GM12878 (cell line): ENCODE data around the gene CAPN2. TPM values are rescaled to one million over a fixed set of nuclear protein-coding genes. Genes with fewer than 3 reads are reported as not detected.

Experiments
- ATAC-seq: fragments of 200-7000 bp; cut with Tn5 transposase; 3 replicates; pipeline ENCODE4 v1.9.1; 2020; ENCODE audit warnings: mild to moderate bottlenecking, moderate library complexity
- BruUV-seq: library from RNA; stranded (reverse); fragments of 400-500 nt; replicated peaks from 2 replicates; lab custom pipeline; 2021; lab: Mats Ljungman, UMichigan
- CTCF ChIA-PET: fragments of 300-600 bp; sonication (Branson Sonifier 250); formaldehyde crosslinking; extraction: SDS; loops from one replicate; lab custom pipeline; 2021; ENCODE audit warnings: inconsistent platforms; lab: Yijun Ruan, JAX
- POLR2A ChIA-PET: fragments of 350-600 bp; formaldehyde crosslinking; extraction: SDS; loops from one replicate; lab custom pipeline; 2021; ENCODE audit warnings: inconsistent platforms; lab: Charles Lee
- RAD21 ChIA-PET: fragments of 300-600 bp; sonication (Branson Sonifier 250); formaldehyde crosslinking; loops from one replicate; lab custom pipeline; 2023; ENCODE audit warnings: antibody characterized with exemption; ENCODE audit not compliant: unreplicated experiment; lab: Charles Lee
- SMC1A ChIA-PET: fragments of 300-600 bp; sonication (Branson Sonifier 250); formaldehyde crosslinking; loops from one replicate; lab custom pipeline; 2023; ENCODE audit not compliant: unreplicated experiment, uncharacterized antibody; lab: Charles Lee
- DNase-seq: peaks from one replicate; pipeline ENCODE4 v3.0.0-alpha.2; 2011; ENCODE audit warnings: low read depth, low spot score
- FAIRE-seq: peaks from 3 replicates; lab custom pipeline; 2011; peaks lifted over from hg19 to GRCh38; lab: Jason Lieb, UNC
- H2AFZ ChIP-seq: 2 replicates; pipeline ENCODE4 v1.6.0; 2011; ENCODE audit warnings: low read depth, low read length, control low read depth; ENCODE audit not compliant: control insufficient read depth
- H3K27ac ChIP-seq: 2 replicates; pipeline ENCODE4 v1.5.1; 2011; ENCODE audit warnings: control low read depth; ENCODE audit not compliant: control insufficient read depth, insufficient read depth
- H3K27me3 ChIP-seq, 2 experiments: replicated peaks in 1 of 2; 2 replicates each; pipeline versions ENCODE4 v1.6.0 to v1.6.1; 2011; ENCODE audit warnings: low read length in 1 of 2; ENCODE audit not compliant: control insufficient read depth in 2 of 2, insufficient read depth in 2 of 2
- H3K36me3 ChIP-seq, 2 experiments: 2 replicates each; pipeline ENCODE4 v1.5.1; 2011; ENCODE audit warnings: low read length in 1 of 2; ENCODE audit not compliant: control insufficient read depth in 2 of 2, insufficient read depth in 2 of 2
- H3K4me1 ChIP-seq: 2 replicates; pipeline ENCODE4 v1.6.1; 2011; ENCODE audit warnings: mild to moderate bottlenecking, low read length, moderate library complexity, mixed read lengths; ENCODE audit not compliant: control insufficient read depth, insufficient read depth
- H3K4me2 ChIP-seq: 2 replicates; pipeline ENCODE4 v1.6.0; 2011; ENCODE audit warnings: control low read depth; ENCODE audit not compliant: control insufficient read depth, insufficient read depth
- H3K4me3 ChIP-seq: fragments of 200-600 bp; sonication (generic); 2 replicates; pipeline ENCODE4 v1.5.1; 2016
- H3K79me2 ChIP-seq: 2 replicates; pipeline ENCODE4 v1.6.0; 2011; ENCODE audit warnings: low read length; ENCODE audit not compliant: control insufficient read depth, insufficient read depth
- H3K9ac ChIP-seq: 2 replicates; pipeline ENCODE4 v1.8.0; 2011; ENCODE audit warnings: low read length, control low read depth, mixed read lengths; ENCODE audit not compliant: control insufficient read depth, insufficient read depth
- H3K9me3 ChIP-seq: replicated peaks from 3 replicates; pipeline ENCODE4 v1.5.1; 2011; ENCODE audit warnings: mild to moderate bottlenecking, low read length; ENCODE audit not compliant: control insufficient read depth, insufficient read depth
- H4K20me1 ChIP-seq: 2 replicates; pipeline ENCODE4 v1.6.0; 2011; ENCODE audit not compliant: control insufficient read depth, insufficient read depth
- ATF2 ChIP-seq: IDR thresholded peaks from 2 replicates; pipeline ENCODE4 v1.6.1; 2012; ENCODE audit warnings: low read length, inconsistent platforms
- BHLHE40 ChIP-seq, 2 experiments: fragments of 450-650 bp in 1 of 2; IDR thresholded peaks; 2 replicates each; pipeline ENCODE4 v1.6.1; 2011 to 2017; ENCODE audit warnings: low read depth in 2 of 2, borderline replicate concordance in 1 of 2, improper control_type of control experiment in 1 of 2, low read length in 1 of 2, mild to moderate bottlenecking in 1 of 2
- CHD2 ChIP-seq: IDR thresholded peaks from 2 replicates; pipeline ENCODE4 v1.6.1; 2011; ENCODE audit warnings: low read depth, low read length, improper control_type of control experiment, borderline replicate concordance
- ELK1 ChIP-seq: IDR thresholded peaks from 2 replicates; pipeline ENCODE4 v1.6.1; 2012; ENCODE audit warnings: low read depth, low read length, improper control_type of control experiment
- KLF5 ChIP-seq: fragments of 450-650 bp; IDR thresholded peaks from 2 replicates; pipeline ENCODE4 v1.6.1; 2014; ENCODE audit warnings: mild to moderate bottlenecking; ENCODE audit not compliant: partially characterized antibody
- REST ChIP-seq: IDR thresholded peaks from 2 replicates; pipeline ENCODE4 v1.6.1; 2012; ENCODE audit warnings: mild to moderate bottlenecking, low read depth, low read length
- RUNX3 ChIP-seq: IDR thresholded peaks from 2 replicates; pipeline ENCODE4 v1.6.1; 2012; ENCODE audit warnings: low read length, inconsistent platforms
- SMAD5 ChIP-seq: IDR thresholded peaks from 2 replicates; pipeline ENCODE4 v1.6.1; 2016; ENCODE audit warnings: antibody characterized with exemption, low read depth
- STAT3 ChIP-seq: IDR thresholded peaks from 2 replicates; pipeline ENCODE4 v1.6.1; 2011; ENCODE audit warnings: low read depth, low read length, improper control_type of control experiment
- TCF3 ChIP-seq: IDR thresholded peaks from 2 replicates; pipeline ENCODE4 v1.6.1; 2012; ENCODE audit warnings: low read depth, mild to moderate bottlenecking, low read length, borderline replicate concordance; ENCODE audit not compliant: insufficient read depth
- TCF7 ChIP-seq: IDR thresholded peaks from 2 replicates; pipeline ENCODE4 v1.6.1; 2014; ENCODE audit warnings: antibody characterized with exemption, borderline replicate concordance
- ZBTB11 ChIP-seq: fragments of 450-650 bp; formaldehyde crosslinking; IDR thresholded peaks from 2 replicates; pipeline ENCODE4 v1.5.0; 2022; ENCODE audit warnings: mild to moderate bottlenecking, missing genetic modification characterization
- WGBS: methylation state at CpG from one replicate; pipeline ENCODE4 v1.1.6; 2016; ENCODE audit warnings: low lambda C conversion rate; ENCODE audit not compliant: insufficient replicate concordance, insufficient coverage; ENCODE audit errors: missing lambda C conversion rate; 5-methylcytosine and 5-hydroxymethylcytosine counted together
- in situ Hi-C: fragments of 300-500 bp; cut with MboI; formaldehyde crosslinking; loops from 9 replicates; pipeline ENCODE4 v1.14.3; 2018; ENCODE audit warnings: mixed read lengths
- intact Hi-C: fragments of 100-400 bp; cut with micrococcal nuclease; formaldehyde crosslinking; loops from one replicate; pipeline ENCODE4 v1.14.2; 2022; ENCODE audit not compliant: unreplicated experiment
- polyA plus RNA-seq, 11 experiments: library from polyadenylated mRNA; depleted of rRNA in 4 of 11; unstranded in 6 of 11; stranded (reverse) in 5 of 11; fragments of >200 nt; fragmentation: Nextera tagmentation in 4 of 11; fragmentation: Illumina TruSeq in 1 of 11; extraction: Ambion mirVana in 4 of 11; extraction: Trizol in 1 of 11; gene quantifications; 1 replicate in 1 of 11; 2 replicates in 10 of 11; pipeline versions ENCODE4 v1.2.1 to v1.2.3, GENCODE V29; 2011 to 2016; ENCODE audit warnings: inconsistent platforms in 2 of 11, missing spikeins in 2 of 11, low read depth in 1 of 11
- total RNA-seq, 4 experiments: library from RNA; depleted of rRNA in 3 of 4; stranded (reverse); fragments of >200 nt in 3 of 4; fragmentation: Illumina TruSeq in 1 of 4; extraction: Trizol in 1 of 4; gene quantifications; 2 replicates each; pipeline versions ENCODE4 v1.2.1 to v1.2.3, GENCODE V29; 2013 to 2021

Gene CAPN2
- total and polyA plus RNA-seq, 10 of the 15 experiments (the other 5 are each of a cell fraction or from before 2014, with no cell fraction given) = 6.0 to 21.4 (median 16.6) TPM

- TF ChIP-seq SMAD5 = no peak
- no peak for TF ChIP-seq TCF3
Observed at GRCh38 chr1:223717123-223717522, 4.8 kb downstream of the CAPN2 start (continued).

DNA sequence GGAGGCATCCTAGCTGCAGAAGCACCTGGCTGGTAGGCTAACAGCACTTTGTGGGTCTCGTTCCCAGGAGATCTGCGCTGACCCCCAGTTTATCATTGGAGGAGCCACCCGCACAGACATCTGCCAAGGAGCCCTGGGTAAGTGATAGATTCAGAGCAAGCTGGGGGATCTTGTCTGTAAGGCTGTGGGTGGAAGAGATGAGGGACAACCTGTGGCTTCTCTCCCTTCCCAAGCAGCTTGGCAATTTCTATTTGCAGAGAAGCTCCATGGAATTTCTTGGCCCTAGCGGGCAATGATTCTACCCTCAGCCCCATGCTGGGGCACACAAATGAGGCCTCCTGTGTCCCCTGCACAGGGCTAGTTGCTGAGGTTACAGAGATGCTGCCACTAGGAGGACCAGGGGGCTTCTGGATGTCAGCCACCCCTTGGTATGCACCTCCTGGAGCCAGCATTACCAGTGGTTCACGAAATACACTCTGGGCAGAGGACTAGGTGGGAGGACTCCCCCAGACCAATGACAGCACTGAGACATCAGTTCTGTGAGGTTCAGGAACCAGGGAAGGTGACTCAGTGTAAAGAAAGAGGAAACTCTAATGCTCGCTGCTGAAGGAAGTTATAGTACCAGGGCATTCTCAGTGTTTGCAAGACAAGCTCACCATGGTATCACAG lies 5.5 kb downstream of the CAPN2 start:
- Histone ChIP-seq H3K27me3 (no peaks in the 10 kb centered on the region), H3K79me2 (no peaks in the 10 kb centered on the region; the same call in 1 of the 2 replicates), H4K20me1 (no peaks in the 10 kb centered on the region), H3K4me3 (no peak overlapping the region), H2AFZ (no peak overlapping the region), H3K9me3 (no peaks in the 10 kb centered on the region), H3K36me3 (no peaks in the 10 kb centered on the region), H3K9ac (no peak overlapping the region), H3K4me1 (peaks cover 35% of the 10 kb centered on the region), H3K4me2 (no peak overlapping the region), H3K27ac (no peak overlapping the region)
- ChIA-PET CTCF (interaction anchor here (0.6 to 1.7 kb wide), 5 partner anchors 9 to 191 kb away, joined by 4 to 6 read pairs (median 5); no protein-coding TSS in a partner anchor), RAD21 (no interaction called here), POLR2A (interaction anchor here (0.6 kb wide), 1 partner anchor 16 kb away, joined by 3 read pairs; no protein-coding TSS in a partner anchor), SMC1A (interaction anchor here (1.3 to 1.4 kb wide), 2 partner anchors 32 to 168 kb away, joined by 3 to 4 read pairs; no protein-coding TSS in a partner anchor)
- 68% methylated on average over 6 of the region's 6 CpGs for WGBS
- no TSS peak for BruUV-seq
- FAIRE-seq (no peak), ATAC-seq (no peak), DNase-seq (no peak)
- in situ Hi-C loops = no loop called here
- intact Hi-C loops = no loop called here
- TF ChIP-seq ZBTB11 (CRISPR knock-in tag) = no peak
- TF ChIP-seq KLF5 = no peak
- no peak for TF ChIP-seq ELK1
- no peak for TF ChIP-seq TCF7
- no peak for TF ChIP-seq CHD2
- no peak for TF ChIP-seq RUNX3
- TF ChIP-seq STAT3 = no peak
- no peak for TF ChIP-seq REST
- TF ChIP-seq BHLHE40 (IDR thresholded peaks at IDR 0.05; ENCODE audit: borderline replicate concordance in 1 of 2, low read depth in 2 of 2, low read length in 1 of 2) = no peak
- no peak for TF ChIP-seq ATF2
